Uterus (tissue), 4 donors: Measurements from ENCODE around the gene TET2. TPM values are rescaled to one million over a fixed set of nuclear protein-coding genes. Genes with fewer than 3 reads are reported as not detected.

Source experiments
- DNase-seq, 2 donors: peaks; one replicate each; pipeline ENCODE4 v3.0.0-alpha.2; 2019 to 2020
- H3K27ac ChIP-seq, 2 donors: fragments of 200-600 bp; sonication (generic); 1 replicate in 1 of 2; 2 replicates in 1 of 2; pipeline ENCODE4 v1.5.1; 2016 to 2018
- H3K27me3 ChIP-seq, 2 donors: fragments of 200-600 bp; sonication (generic); one replicate each; pipeline ENCODE4 v1.5.1; 2018 to 2019; ENCODE audit warnings: control low read depth in 1 of 2
- H3K36me3 ChIP-seq, 2 donors: fragments of 200-600 bp; sonication (generic); one replicate each; pipeline ENCODE4 v1.5.1; 2019; ENCODE audit warnings: control low read depth in 1 of 2
- H3K4me1 ChIP-seq, 2 donors: fragments of 200-600 bp; sonication (generic); one replicate each; pipeline ENCODE4 v1.5.1; 2018 to 2019; ENCODE audit warnings: control low read depth in 1 of 2
- H3K4me3 ChIP-seq, 2 donors: fragments of 200-600 bp; sonication (generic); 1 replicate in 1 of 2; 2 replicates in 1 of 2; pipeline ENCODE4 v1.5.1; 2018 to 2019; ENCODE audit warnings: mild to moderate bottlenecking in 1 of 2
- H3K9me3 ChIP-seq, 2 donors: fragments of 200-600 bp; sonication (generic); one replicate each; pipeline ENCODE4 v1.5.1; 2019; ENCODE audit warnings: control low read depth in 1 of 2
- CTCF ChIP-seq, 4 experiments: fragments of 200-600 bp in 2 of 4; fragments of 450-650 bp in 2 of 4; sonication (generic) in 2 of 4; IDR thresholded peaks; one replicate each; pipeline ENCODE4 v1.5.1; 2016 to 2019; ENCODE audit warnings: antibody characterized with exemption in 4 of 4, mild to moderate bottlenecking in 2 of 4, moderate library complexity in 1 of 4
- POLR2A ChIP-seq, 2 donors: fragments of 450-650 bp; IDR thresholded peaks; one replicate each; pipeline ENCODE4 v1.6.1; 2016; ENCODE audit warnings: antibody characterized with exemption in 2 of 2, mild to moderate bottlenecking in 1 of 2, moderate library complexity in 1 of 2
- intact Hi-C: fragments of 100-400 bp; cut with DNase I; formaldehyde crosslinking; loops from one replicate; pipeline ENCODE4 v1.15.1; 2023; ENCODE audit warnings: low total_unique reads
- total RNA-seq, 4 donors: library from RNA; depleted of rRNA in 3 of 4; stranded (reverse); fragments of >200 nt in 3 of 4; gene quantifications; one replicate each; pipeline versions ENCODE4 v1.1.0 to v1.2.4, GENCODE V29; 2014 to 2023
- donor health status: DM: yes; HTN: yes; CAD: no.

TET2 gene
- total RNA-seq, 4 donors from 2014 or later, result 17.9 to 93.5 (median 35.9) TPM

GRCh38 chr4:105305019-105305836 lies 158.6 kb downstream of the TET2 start:
- TF ChIP-seq CTCF (IDR thresholded peaks at IDR 0.05) (no peak), POLR2A (IDR thresholded peaks at IDR 0.05) (no peak)
- H3K36me3 ChIP-seq, result no peaks in the 10 kb centered on the region
- no peak overlapping the region for H3K4me3 ChIP-seq
- no peak for DNase-seq
- no peaks in the 10 kb centered on the region for H3K4me1 ChIP-seq
- H3K27ac ChIP-seq, result no peak overlapping the region
- no peaks in the 10 kb centered on the region for H3K27me3 ChIP-seq
- H3K9me3 ChIP-seq, result peaks cover 0 to 10% of the 10 kb centered on the region in 2 donors
- intact Hi-C loops, result no loop called here

- H3K27ac ChIP-seq, result no peak overlapping the region
- DNase-seq, result no peak
- H3K4me3 ChIP-seq, result no peak overlapping the region
- no peaks in the 10 kb centered on the region for H3K27me3 ChIP-seq
- peaks cover 0 to 10% of the 10 kb centered on the region in 2 donors for H3K9me3 ChIP-seq
- H3K4me1 ChIP-seq, result no peaks in the 10 kb centered on the region
- TF ChIP-seq CTCF (IDR thresholded peaks at IDR 0.05) (no peak), POLR2A (IDR thresholded peaks at IDR 0.05) (no peak)
- intact Hi-C loops, result no loop called here
- H3K36me3 ChIP-seq, result no peaks in the 10 kb centered on the region
Measured at GRCh38 chr4:105306158-105306781, 159.6 kb downstream of the TET2 start.

- H3K27me3 ChIP-seq, result no peaks in the 10 kb centered on the region
- peaks cover 0 to 10% of the 10 kb centered on the region in 2 donors for H3K9me3 ChIP-seq
- H3K36me3 ChIP-seq, result no peaks in the 10 kb centered on the region
- no peaks in the 10 kb centered on the region for H3K4me1 ChIP-seq
- TF ChIP-seq CTCF (IDR thresholded peaks at IDR 0.05) (no peak), POLR2A (IDR thresholded peaks at IDR 0.05) (no peak)
- no peak overlapping the region for H3K4me3 ChIP-seq
- no peak for DNase-seq
- H3K27ac ChIP-seq, result no peak overlapping the region
- intact Hi-C loops, result no loop called here
Measured at GRCh38 chr4:105306820-105307219, 160.1 kb downstream of the TET2 start.

- intact Hi-C loops, result no loop called here
- Histone ChIP-seq H3K27me3 (no peaks in the 10 kb centered on the region), H3K4me1 (no peaks in the 10 kb centered on the region), H3K9me3 (no peaks in the 10 kb centered on the region), H3K4me3 (no peak overlapping the region), H3K27ac (no peak overlapping the region), H3K36me3 (no peaks in the 10 kb centered on the region)
- DNase-seq, result no peak
- no peak for TF ChIP-seq POLR2A (IDR thresholded peaks at IDR 0.05)
- no peak for TF ChIP-seq CTCF (IDR thresholded peaks at IDR 0.05)
Measured at GRCh38 chr4:105318486-105318885, 171.8 kb downstream of the TET2 start.

GRCh38 chr4:105327222-105327621 lies 180.5 kb downstream of the TET2 start:
- Histone ChIP-seq H3K27ac (no peak overlapping the region), H3K4me1 (no peaks in the 10 kb centered on the region), H3K9me3 (no peaks in the 10 kb centered on the region), H3K27me3 (no peaks in the 10 kb centered on the region), H3K36me3 (no peaks in the 10 kb centered on the region), H3K4me3 (no peak overlapping the region)
- no peak for DNase-seq
- intact Hi-C loops, result no loop called here
- TF ChIP-seq CTCF (IDR thresholded peaks at IDR 0.05), result no peak
- TF ChIP-seq POLR2A (IDR thresholded peaks at IDR 0.05), result no peak
